Psoas muscle (tissue), 8 donors: ENCODE data around the gene DENND1A. TPM values are rescaled to one million over a fixed set of nuclear protein-coding genes. Genes with fewer than 3 reads are reported as not detected.

ENCODE experiments used
- ATAC-seq, 4 donors: fragments of 200-7000 bp; cut with Tn5 transposase; one replicate each; pipeline ENCODE4 v1.9.1; 2020; ENCODE audit warnings: moderate library complexity in 3 of 4, mild to moderate bottlenecking in 2 of 4
- DNase-seq, 2 donors: peaks; one replicate each; pipeline ENCODE4 v3.0.0-alpha.2; 2020
- H3K27ac ChIP-seq: fragments of 200-600 bp; one replicate; pipeline ENCODE4 v1.8.0; 2022
- H3K27me3 ChIP-seq, 3 donors: fragments of 200-600 bp in 1 of 3; one replicate each; pipeline versions ENCODE4 v1.6.1 to v1.8.0; 2013 to 2022; ENCODE audit warnings: low read length in 2 of 3, mild to moderate bottlenecking in 2 of 3, moderate library complexity in 1 of 3; ENCODE audit not compliant: insufficient read depth in 3 of 3
- H3K36me3 ChIP-seq, 2 donors: fragments of 200-600 bp in 1 of 2; one replicate each; pipeline versions ENCODE4 v1.6.1 to v1.8.0; 2013 to 2022; ENCODE audit warnings: low read depth in 1 of 2, mild to moderate bottlenecking in 1 of 2, moderate library complexity in 1 of 2; ENCODE audit not compliant: insufficient read depth in 1 of 2
- H3K4me1 ChIP-seq: fragments of 200-600 bp; one replicate; pipeline ENCODE4 v1.8.0; 2022
- H3K4me3 ChIP-seq: fragments of 200-600 bp; one replicate; pipeline ENCODE4 v1.8.0; 2022; ENCODE audit warnings: mild to moderate bottlenecking
- H3K9me3 ChIP-seq: fragments of 200-600 bp; one replicate; pipeline ENCODE4 v1.8.0; 2022
- WGBS, 3 donors: extraction: QIAGEN DNeasy Blood & Tissue Kit; methylation state at CpG; one replicate each; pipeline versions ENCODE4 v1.1.6 to v1.1.7; 2013; 5-methylcytosine and 5-hydroxymethylcytosine counted together
- intact Hi-C, 2 donors: fragments of 100-400 bp; cut with DNase I; formaldehyde crosslinking; loops; one replicate each; pipeline versions ENCODE4 v1.11.0 to v1.14.2; 2022
- polyA plus RNA-seq, 3 donors: library from polyadenylated mRNA; stranded (reverse); fragments of 200-250 nt; gene quantifications; one replicate each; pipeline ENCODE4 v1.2.3, GENCODE V29; 2013
- total RNA-seq, 4 donors: library from RNA; stranded (reverse); fragmentation: NEBNext Ultra II Directional in 2 of 4; extraction: Animal tissue kit (Norgen Biotek cat#: 25700) in 2 of 4; gene quantifications; one replicate each; pipeline versions ENCODE4 v1.2.1 to v1.2.4, GENCODE V29; 2021 to 2023
- TF ChIP-seq, protein P1 (sequence below): fragments of 200-600 bp; IDR thresholded peaks from one replicate; pipeline ENCODE4 v1.8.0; 2022; ENCODE audit warnings: antibody characterized with exemption
- donor health status: healthy with polysubstance abuse.
- donor health status: DM: no; HTN: no; CAD: no; lungs with moderate emphysema.
- donor health status: Bipolar disorder and iron deficiency.
- donor health status: healthy.
- donor health status: DM: yes; HTN: yes; CAD: no.
- donor health status: DM: no; HTN: no; CAD: no.
- donor health status: DM: no; HTN: no; CAD: no.
- donor health status: DM: yes; HTN: yes; CAD: no.

Gene DENND1A
- total and polyA plus RNA-seq, 7 donors: 6.1 to 17.3 (median 13.9) TPM

DNA sequence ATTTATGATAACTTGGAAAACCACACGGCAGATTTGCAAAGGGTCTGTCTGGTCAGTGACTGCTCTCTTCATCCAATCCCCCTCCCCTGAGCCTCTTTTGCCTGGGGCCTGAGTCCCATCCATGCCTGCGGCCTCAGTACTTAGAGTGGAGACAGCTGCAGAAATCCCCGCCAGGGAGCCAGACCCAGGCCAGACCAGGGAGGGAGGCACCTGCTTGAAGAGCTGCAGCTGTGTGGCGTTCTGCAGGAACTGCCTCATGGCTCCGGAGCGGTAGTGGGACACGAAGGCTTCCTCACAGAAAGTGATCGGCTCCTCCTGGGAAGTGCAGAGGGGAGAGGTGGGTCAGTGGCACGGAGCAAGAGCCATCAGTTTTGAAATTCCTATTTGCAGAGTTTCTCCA lies 472.3 kb downstream of the DENND1A start:
- Histone ChIP-seq H3K4me3 (no peak overlapping the region), H3K36me3 (peaks cover 0 to 14% of the 10 kb centered on the region in 2 donors), H3K4me1 (no peaks in the 10 kb centered on the region), H3K27ac (no peak overlapping the region), H3K9me3 (no peaks in the 10 kb centered on the region), H3K27me3 (no peaks in the 10 kb centered on the region)
- TF ChIP-seq, protein P1, sequence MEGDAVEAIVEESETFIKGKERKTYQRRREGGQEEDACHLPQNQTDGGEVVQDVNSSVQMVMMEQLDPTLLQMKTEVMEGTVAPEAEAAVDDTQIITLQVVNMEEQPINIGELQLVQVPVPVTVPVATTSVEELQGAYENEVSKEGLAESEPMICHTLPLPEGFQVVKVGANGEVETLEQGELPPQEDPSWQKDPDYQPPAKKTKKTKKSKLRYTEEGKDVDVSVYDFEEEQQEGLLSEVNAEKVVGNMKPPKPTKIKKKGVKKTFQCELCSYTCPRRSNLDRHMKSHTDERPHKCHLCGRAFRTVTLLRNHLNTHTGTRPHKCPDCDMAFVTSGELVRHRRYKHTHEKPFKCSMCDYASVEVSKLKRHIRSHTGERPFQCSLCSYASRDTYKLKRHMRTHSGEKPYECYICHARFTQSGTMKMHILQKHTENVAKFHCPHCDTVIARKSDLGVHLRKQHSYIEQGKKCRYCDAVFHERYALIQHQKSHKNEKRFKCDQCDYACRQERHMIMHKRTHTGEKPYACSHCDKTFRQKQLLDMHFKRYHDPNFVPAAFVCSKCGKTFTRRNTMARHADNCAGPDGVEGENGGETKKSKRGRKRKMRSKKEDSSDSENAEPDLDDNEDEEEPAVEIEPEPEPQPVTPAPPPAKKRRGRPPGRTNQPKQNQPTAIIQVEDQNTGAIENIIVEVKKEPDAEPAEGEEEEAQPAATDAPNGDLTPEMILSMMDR: no peak
- ATAC-seq (no peak), DNase-seq (no peak)
- intact Hi-C loops: no loop called here
- 74 to 88% (median 75%) methylated on average over 9 of the region's 9 CpGs for WGBS, 3 donors

DNA sequence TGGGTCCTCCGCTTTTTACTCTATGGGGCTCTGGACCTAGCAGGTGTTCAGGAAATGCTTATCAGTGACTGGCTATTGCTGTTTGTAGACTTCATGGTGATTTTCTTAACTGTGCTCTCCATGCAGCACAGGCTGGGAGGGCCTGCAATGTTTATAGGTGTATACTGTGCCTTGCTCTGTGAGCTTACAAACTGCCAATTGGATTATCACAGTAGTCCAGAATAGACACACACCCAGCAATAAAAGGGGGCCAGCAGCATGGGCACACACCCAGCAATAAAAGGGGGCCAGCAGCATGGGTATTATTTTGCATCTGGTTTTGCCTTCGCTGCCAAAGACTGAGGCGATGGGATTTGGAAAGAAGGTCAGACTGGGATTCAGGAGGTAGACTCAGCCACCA lies 473.9 kb downstream of the DENND1A start:
- no peak overlapping the region for H3K27ac ChIP-seq
- ATAC-seq (no peak), DNase-seq (no peak)
- H3K36me3 ChIP-seq: peaks cover 0 to 21% of the 10 kb centered on the region in 2 donors
- 80 to 93% (median 89%) methylated on average over 3 of the region's 3 CpGs for WGBS, 3 donors
- no peaks in the 10 kb centered on the region for H3K9me3 ChIP-seq
- no peak overlapping the region for H3K4me3 ChIP-seq
- TF ChIP-seq, protein P1: no peak
- H3K4me1 ChIP-seq: no peaks in the 10 kb centered on the region
- intact Hi-C loops: no loop called here
- no peaks in the 10 kb centered on the region for H3K27me3 ChIP-seq

DNA sequence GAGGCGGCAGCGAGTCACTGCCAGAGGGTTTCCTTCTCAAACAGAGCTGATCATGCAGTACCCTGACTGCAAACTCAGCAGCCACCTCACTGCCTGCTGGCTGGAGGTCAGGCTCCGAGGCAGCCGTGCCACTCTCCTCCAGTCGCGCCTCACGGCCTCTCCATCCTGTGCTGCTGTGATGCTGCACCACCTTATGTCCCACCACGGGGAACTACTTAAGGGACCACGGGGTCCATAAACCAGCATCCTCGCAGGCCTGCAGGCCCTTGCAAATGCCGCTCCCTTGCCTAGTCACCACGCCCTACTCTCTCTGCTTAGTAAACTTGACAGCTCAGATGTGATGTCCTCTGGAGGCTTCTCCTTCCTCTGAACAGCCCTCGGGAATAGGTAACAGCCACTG lies 474.7 kb downstream of the DENND1A start:
- intact Hi-C loops: no loop called here
- no peak for ATAC-seq
- TF ChIP-seq, protein P1: no peak
- WGBS, 3 donors: 96 to 98% (median 96%) methylated on average over 13 of the region's 13 CpGs
- Histone ChIP-seq H3K36me3 (peaks cover 0 to 21% of the 10 kb centered on the region in 2 donors), H3K4me3 (no peak overlapping the region), H3K4me1 (no peaks in the 10 kb centered on the region), H3K27me3 (no peaks in the 10 kb centered on the region), H3K27ac (no peak overlapping the region), H3K9me3 (no peaks in the 10 kb centered on the region)
- DNase-seq: no peak

DNA sequence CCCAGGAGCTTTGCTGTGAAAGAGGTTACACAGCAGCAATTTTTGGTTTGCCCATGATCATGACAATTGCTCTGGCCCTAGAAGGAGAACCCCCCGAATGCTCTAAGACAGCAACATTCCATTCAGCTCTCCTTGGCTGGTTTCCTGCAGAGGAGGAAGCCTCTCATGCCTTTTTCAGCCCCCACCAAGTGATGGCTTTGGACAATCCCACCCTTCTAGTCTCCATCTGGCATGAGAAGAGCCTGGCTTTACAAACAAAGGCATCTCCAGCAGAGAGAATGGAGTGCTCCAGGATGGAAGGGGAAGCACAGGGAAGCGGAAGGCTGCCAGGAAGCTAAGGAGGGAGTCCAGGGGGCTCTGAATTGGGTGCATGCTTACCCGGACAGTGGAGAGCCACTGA lies 475.6 kb downstream of the DENND1A start:
- Histone ChIP-seq H3K4me1 (no peaks in the 10 kb centered on the region), H3K27me3 (no peaks in the 10 kb centered on the region), H3K9me3 (no peaks in the 10 kb centered on the region), H3K36me3 (peaks cover 0 to 21% of the 10 kb centered on the region in 2 donors), H3K4me3 (no peak overlapping the region), H3K27ac (no peak overlapping the region)
- DNase-seq: no peak
- TF ChIP-seq, protein P1: no peak
- intact Hi-C loops: no loop called here
- 75 to 79% (median 77%) methylated on average over 3 of the region's 3 CpGs for whole genome bisulfite sequencing, 3 donors
- ATAC-seq: no peak

DNA sequence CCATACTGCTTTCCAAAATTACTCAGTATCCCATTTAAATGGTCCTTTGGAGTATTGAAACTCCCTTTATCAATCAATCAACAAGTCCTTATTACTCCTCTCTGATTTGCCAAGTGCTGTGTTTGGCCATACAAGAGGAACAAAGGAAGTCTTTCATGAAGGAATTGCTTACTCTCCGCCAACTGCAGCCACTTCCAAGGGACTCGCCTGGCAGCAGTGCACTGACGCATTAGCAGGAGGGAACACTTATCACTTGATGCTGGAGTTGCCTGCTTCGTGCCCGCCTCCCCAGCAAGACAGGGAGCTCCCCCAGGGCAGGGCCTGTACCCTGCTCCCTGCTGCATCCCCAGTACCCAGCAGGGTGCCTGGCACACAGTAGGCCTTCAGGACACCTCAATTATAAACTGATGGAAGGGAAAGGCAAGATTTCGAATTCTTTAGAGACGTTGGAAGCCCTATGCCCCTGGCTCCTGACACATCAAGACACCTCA lies 476.1 kb downstream of the DENND1A start:
- Histone ChIP-seq H3K4me1 (no peaks in the 10 kb centered on the region), H3K27ac (no peak overlapping the region), H3K4me3 (no peak overlapping the region), H3K36me3 (peaks cover 0 to 21% of the 10 kb centered on the region in 2 donors), H3K9me3 (no peaks in the 10 kb centered on the region), H3K27me3 (no peaks in the 10 kb centered on the region)
- TF ChIP-seq, protein P1: no peak
- intact Hi-C loops: no loop called here
- 78 to 82% (median 80%) methylated on average over 7 of the region's 7 CpGs for WGBS, 3 donors
- DNase-seq (no peak), ATAC-seq (no peak)
